SK-N-SH (cell line): ENCODE measurements around the gene NCOR2. TPM values are rescaled to one million over a fixed set of nuclear protein-coding genes. Genes with fewer than 3 reads are reported as not detected.
A peak's percentile ranks its signal among the peaks of the same experiment; 100 is the strongest.
"Not testable (repeated sequence)": the region's sequence is repeated elsewhere in the genome, so short reads cannot be mapped to it uniquely, and the experiment has no call there.

Experiments
- CTCF ChIA-PET: fragments of 300-600, 350-600 bp; formaldehyde crosslinking; extraction: SDS; loops from one replicate; lab custom pipeline; 2021; lab: Yijun Ruan, JAX
- POLR2A ChIA-PET: fragments of 350-600 bp; sonication (Branson Sonifier 250); formaldehyde crosslinking; extraction: SDS; loops from one replicate; lab custom pipeline; 2020; ENCODE audit warnings: antibody characterized with exemption, inconsistent platforms; lab: Yijun Ruan, JAX
- DNase-seq: peaks from one replicate; pipeline ENCODE4 v3.0.0; 2012
- H2AFZ ChIP-seq: fragments of 200-600 bp; sonication (generic); 2 replicates; pipeline ENCODE4 v1.8.1; 2016; ENCODE audit warnings: antibody characterized with exemption, mild to moderate bottlenecking, low read depth
- H3F3A ChIP-seq: fragments of 200-600 bp; sonication (generic); replicated peaks from 2 replicates; pipeline ENCODE3; 2016; ENCODE audit warnings: antibody characterized with exemption, mild to moderate bottlenecking; ENCODE audit not compliant: insufficient read depth
- H3K27ac ChIP-seq, 2 experiments: fragments of 200-500 bp in 1 of 2; fragments of 200-600 bp in 1 of 2; sonication (Bioruptor generic) in 1 of 2; sonication (generic), shearing (Covaris generic) in 1 of 2; 2 replicates each; pipeline versions ENCODE4 v1.5.1 to v1.6.1; 2014 to 2016; ENCODE audit warnings: low read depth in 2 of 2, inconsistent platforms in 1 of 2, low read length in 1 of 2, mild to moderate bottlenecking in 1 of 2, mixed read lengths in 1 of 2
- H3K27me3 ChIP-seq: fragments of 200-600 bp; sonication (generic), shearing (Covaris generic); 2 replicates; pipeline ENCODE4 v1.6.1; 2016; ENCODE audit warnings: mixed run types; ENCODE audit not compliant: insufficient read depth
- H3K36me3 ChIP-seq, 2 experiments: fragments of 200-500 bp in 1 of 2; fragments of 200-600 bp in 1 of 2; sonication (Bioruptor generic) in 1 of 2; sonication (generic) in 1 of 2; replicated peaks in 1 of 2; 2 replicates each; pipeline versions ENCODE3 to v1.5.1; 2014 to 2016; ENCODE audit warnings: low read length in 1 of 2, mild to moderate bottlenecking in 1 of 2; ENCODE audit not compliant: insufficient read depth in 2 of 2, control insufficient read depth in 1 of 2
- H3K4me1 ChIP-seq, 2 experiments: fragments of 200-500 bp in 1 of 2; fragments of 200-600 bp in 1 of 2; sonication (Bioruptor generic) in 1 of 2; sonication (generic), shearing (Covaris generic) in 1 of 2; 2 replicates each; pipeline versions ENCODE4 v1.5.1 to v1.6.1; 2014 to 2016; ENCODE audit warnings: low read depth in 1 of 2, low read length in 1 of 2, mixed run types in 1 of 2; ENCODE audit not compliant: insufficient read depth in 2 of 2, control insufficient read depth in 1 of 2
- H3K4me2 ChIP-seq: fragments of 200-600 bp; sonication (generic), shearing (Covaris generic); 2 replicates; pipeline ENCODE4 v1.6.1; 2017; ENCODE audit warnings: mixed run types
- H3K4me3 ChIP-seq, 2 experiments: fragments of 200-500 bp in 1 of 2; fragments of 200-600 bp in 1 of 2; sonication (Bioruptor generic) in 1 of 2; sonication (generic), shearing (Covaris generic) in 1 of 2; 2 replicates each; pipeline versions ENCODE4 v1.5.1 to v1.8.1; 2014 to 2016; ENCODE audit warnings: low read depth in 2 of 2, inconsistent platforms in 1 of 2, low read length in 1 of 2, mild to moderate bottlenecking in 1 of 2, mixed read lengths in 1 of 2, moderate library complexity in 1 of 2
- H3K79me2 ChIP-seq: fragments of 200-600 bp; sonication (generic); 2 replicates; pipeline ENCODE4 v1.8.1; 2017; ENCODE audit warnings: mild to moderate bottlenecking; ENCODE audit not compliant: insufficient read depth
- H3K9ac ChIP-seq: fragments of 200-600 bp; sonication (generic); 2 replicates; pipeline ENCODE4 v1.6.1; 2017; ENCODE audit warnings: mixed run types
- H3K9me2 ChIP-seq: fragments of 200-600 bp; sonication (generic); 2 replicates; pipeline ENCODE4 v1.6.1; 2017; ENCODE audit warnings: mixed run types
- H3K9me3 ChIP-seq: fragments of 200-600 bp; sonication (generic); 2 replicates; pipeline ENCODE4 v1.6.1; 2017; ENCODE audit warnings: mixed run types, mild to moderate bottlenecking, moderate library complexity
- H4K20me1 ChIP-seq: fragments of 200-600 bp; sonication (generic); 2 replicates; pipeline ENCODE4 v1.6.1; 2017; ENCODE audit warnings: mild to moderate bottlenecking, mixed run types; ENCODE audit not compliant: insufficient read depth
- CHD2 ChIP-seq: fragments of 150-350 bp; IDR thresholded peaks from 2 replicates; pipeline ENCODE4 v1.6.1; 2018; ENCODE audit warnings: low read length; ENCODE audit not compliant: partially characterized antibody
- ELF1 ChIP-seq: IDR thresholded peaks from 2 replicates; pipeline ENCODE4 v1.4.0; 2012
- FOXJ3 ChIP-seq: sonication (generic); formaldehyde crosslinking; IDR thresholded peaks from 2 replicates; pipeline ENCODE4 v1.5.1; 2020; ENCODE audit warnings: mild to moderate bottlenecking, missing genetic modification reagents
- GATA2 ChIP-seq: sonication (generic); formaldehyde crosslinking; IDR thresholded peaks from 2 replicates; pipeline ENCODE4 v1.5.0; 2020; ENCODE audit warnings: mild to moderate bottlenecking, missing genetic modification reagents
- IRF3 ChIP-seq: fragments of 150-350 bp; IDR thresholded peaks from 2 replicates; pipeline ENCODE4 v1.6.1; 2016; ENCODE audit warnings: mild to moderate bottlenecking, low read depth, low read length
- JUND ChIP-seq: IDR thresholded peaks from 2 replicates; pipeline ENCODE4 v1.4.0; 2012
- MAX ChIP-seq: IDR thresholded peaks from 2 replicates; pipeline ENCODE4 v1.4.0; 2012; ENCODE audit warnings: low read depth
- MEF2A ChIP-seq: IDR thresholded peaks from 2 replicates; pipeline ENCODE4 v1.4.0; 2012; ENCODE audit warnings: low read depth, borderline replicate concordance
- RXRA ChIP-seq: IDR thresholded peaks from 2 replicates; pipeline ENCODE4 v1.4.0; 2012; ENCODE audit warnings: low read depth, mild to moderate bottlenecking, borderline replicate concordance
- SIN3A ChIP-seq: IDR thresholded peaks from 2 replicates; pipeline ENCODE4 v1.6.1; 2012; ENCODE audit warnings: low read depth, mild to moderate bottlenecking, low read length, moderate library complexity, borderline replicate concordance
- USF1 ChIP-seq: IDR thresholded peaks from 2 replicates; pipeline ENCODE4 v1.4.0; 2012; ENCODE audit warnings: low read depth, borderline replicate concordance
- WGBS: methylation state at CpG from one replicate; pipeline ENCODE4 v1.1.6; 2017; ENCODE audit warnings: low lambda C conversion rate; 5-methylcytosine and 5-hydroxymethylcytosine counted together
- polyA plus RNA-seq, 3 experiments: library from polyadenylated mRNA; depleted of rRNA; stranded (reverse); fragments of >200 nt; gene quantifications; 2 replicates each; pipeline ENCODE4 v1.2.3, GENCODE V29; 2012
- TF ChIP-seq, protein P1 (sequence below): fragments of 200-600 bp; sonication (generic); IDR thresholded peaks from 2 replicates; pipeline ENCODE4 v1.6.1; 2017; ENCODE audit warnings: antibody characterized with exemption, mild to moderate bottlenecking, moderate library complexity

NCOR2 gene
- polyA plus RNA-seq, 1 of the 3 experiments (the other 2 are of a cell fraction), result 19.0 TPM

DNA sequence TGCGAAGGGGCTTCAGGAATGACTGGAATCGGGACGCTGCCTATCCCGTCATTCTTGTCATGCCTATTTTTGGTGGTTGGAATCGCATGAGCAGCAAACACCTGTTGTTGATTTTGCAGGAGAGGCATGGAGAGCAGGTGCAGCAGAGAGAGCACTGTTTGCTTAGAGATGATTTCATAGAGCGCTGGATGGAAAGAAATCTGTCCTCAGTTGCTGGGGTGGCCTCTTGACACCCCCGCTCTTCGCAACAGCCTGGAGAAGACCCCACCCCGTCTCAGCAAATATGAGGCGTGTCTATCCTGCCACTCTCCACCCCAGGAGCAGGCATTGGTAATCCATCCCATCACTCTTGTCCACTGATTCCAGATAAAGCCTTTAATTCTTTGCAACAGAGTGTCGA is 19.3 kb upstream of the NCOR2 start:
- Histone ChIP-seq H3K27ac (no peak overlapping the region), H2AFZ (no peak overlapping the region), H3K9ac (no peak overlapping the region), H3K4me2 (no peak overlapping the region), H3K36me3 (no peaks in the 10 kb centered on the region), H3K79me2 (no peaks in the 10 kb centered on the region), H4K20me1 (no peaks in the 10 kb centered on the region), H3K4me1 (peaks cover 1 to 8% of the 10 kb centered on the region in 2 experiments; a peak in 2 of 4 replicates), H3K9me2 (no peaks in the 10 kb centered on the region), H3K27me3 (no peaks in the 10 kb centered on the region), H3F3A (no peaks in the 10 kb centered on the region), H3K9me3 (no peaks in the 10 kb centered on the region), H3K4me3 (no peak overlapping the region)
- ChIA-PET POLR2A (no interaction called here), CTCF (interaction anchor here (0.7 kb wide), 1 partner anchor 185 kb away, joined by 3 read pairs; no protein-coding TSS in a partner anchor)
- TF ChIP-seq FOXJ3, result no peak
- TF ChIP-seq CHD2, result no peak
- no peak for TF ChIP-seq IRF3
- TF ChIP-seq, protein P1, sequence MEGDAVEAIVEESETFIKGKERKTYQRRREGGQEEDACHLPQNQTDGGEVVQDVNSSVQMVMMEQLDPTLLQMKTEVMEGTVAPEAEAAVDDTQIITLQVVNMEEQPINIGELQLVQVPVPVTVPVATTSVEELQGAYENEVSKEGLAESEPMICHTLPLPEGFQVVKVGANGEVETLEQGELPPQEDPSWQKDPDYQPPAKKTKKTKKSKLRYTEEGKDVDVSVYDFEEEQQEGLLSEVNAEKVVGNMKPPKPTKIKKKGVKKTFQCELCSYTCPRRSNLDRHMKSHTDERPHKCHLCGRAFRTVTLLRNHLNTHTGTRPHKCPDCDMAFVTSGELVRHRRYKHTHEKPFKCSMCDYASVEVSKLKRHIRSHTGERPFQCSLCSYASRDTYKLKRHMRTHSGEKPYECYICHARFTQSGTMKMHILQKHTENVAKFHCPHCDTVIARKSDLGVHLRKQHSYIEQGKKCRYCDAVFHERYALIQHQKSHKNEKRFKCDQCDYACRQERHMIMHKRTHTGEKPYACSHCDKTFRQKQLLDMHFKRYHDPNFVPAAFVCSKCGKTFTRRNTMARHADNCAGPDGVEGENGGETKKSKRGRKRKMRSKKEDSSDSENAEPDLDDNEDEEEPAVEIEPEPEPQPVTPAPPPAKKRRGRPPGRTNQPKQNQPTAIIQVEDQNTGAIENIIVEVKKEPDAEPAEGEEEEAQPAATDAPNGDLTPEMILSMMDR, result no peak
- no peak for TF ChIP-seq MAX
- no peak for TF ChIP-seq JUND
- no peak for TF ChIP-seq MEF2A
- no peak for TF ChIP-seq RXRA
- no peak for TF ChIP-seq GATA2 (CRISPR knock-in tag)
- WGBS, result 59% methylated on average over 11 of the region's 11 CpGs
- no peak for DNase-seq

- H3K27ac ChIP-seq, H3K27me3 ChIP-seq, H4K20me1 ChIP-seq, H3F3A ChIP-seq, H3K79me2 ChIP-seq, H3K36me3 ChIP-seq, H3K9me3 ChIP-seq, POLR2A ChIA-PET, H3K4me1 ChIP-seq, CTCF ChIA-PET, H2AFZ ChIP-seq, H3K9me2 ChIP-seq, H3K9ac ChIP-seq, H3K4me3 ChIP-seq, DNase-seq, H3K4me2 ChIP-seq: not testable (repeated sequence)
- WGBS, result 91% methylated on average over 7 of the region's 7 CpGs
Observed at GRCh38 chr12:124584494-124584893, 17.1 kb upstream of the NCOR2 start.

- TF ChIP-seq SIN3A (no peak), USF1 (peak; percentile 67; the same call in 1 of the 2 replicates), ELF1 (no peak)
- TF ChIP-seq, all 33 proteins: peak for 1
- Histone ChIP-seq H3K27me3 (no peaks in the 10 kb centered on the region), H3K36me3 (no peaks in the 10 kb centered on the region), H3K27ac (no peak overlapping the region), H3K79me2 (no peaks in the 10 kb centered on the region), H3K4me3 (no peak overlapping the region), H3F3A (no peaks in the 10 kb centered on the region), H3K9ac (no peak overlapping the region), H2AFZ (no peak overlapping the region), H4K20me1 (no peaks in the 10 kb centered on the region), H3K9me2 (no peaks in the 10 kb centered on the region), H3K9me3 (no peaks in the 10 kb centered on the region), H3K4me2 (no peak overlapping the region), H3K4me1 (peaks cover 0 to 8% of the 10 kb centered on the region in 2 experiments; a peak in 1 of 4 replicates)
- whole genome bisulfite sequencing, result 87% methylated on average over 9 of the region's 10 CpGs
- ChIA-PET POLR2A (no interaction called here), CTCF (no interaction called here)
- peak; percentile 54 for DNase-seq
Observed at GRCh38 chr12:124583854-124584253, 16.4 kb upstream of the NCOR2 start.
